ENCODE results near the gene CD3E. TPM values are rescaled to one million over a fixed set of nuclear protein-coding genes. Genes with fewer than 3 reads are reported as not detected.

CD3E gene
- total and polyA plus RNA-seq, 2 of the 13 experiments (the other 11 are each of a cell fraction or from before 2014, with no cell fraction given): not detected

- TF ChIP-seq, protein P1, sequence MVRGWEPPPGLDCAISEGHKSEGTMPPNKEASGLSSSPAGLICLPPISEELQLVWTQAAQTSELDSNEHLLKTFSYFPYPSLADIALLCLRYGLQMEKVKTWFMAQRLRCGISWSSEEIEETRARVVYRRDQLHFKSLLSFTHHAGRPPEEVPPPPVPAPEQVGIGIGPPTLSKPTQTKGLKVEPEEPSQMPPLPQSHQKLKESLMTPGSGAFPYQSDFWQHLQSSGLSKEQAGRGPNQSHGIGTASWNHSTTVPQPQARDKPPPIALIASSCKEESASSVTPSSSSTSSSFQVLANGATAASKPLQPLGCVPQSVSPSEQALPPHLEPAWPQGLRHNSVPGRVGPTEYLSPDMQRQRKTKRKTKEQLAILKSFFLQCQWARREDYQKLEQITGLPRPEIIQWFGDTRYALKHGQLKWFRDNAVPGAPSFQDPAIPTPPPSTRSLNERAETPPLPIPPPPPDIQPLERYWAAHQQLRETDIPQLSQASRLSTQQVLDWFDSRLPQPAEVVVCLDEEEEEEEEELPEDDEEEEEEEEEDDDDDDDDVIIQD (CRISPR knock-in tag; IDR thresholded peaks at IDR 0.05; ENCODE audit: low read depth): no peak
- TF ChIP-seq MTF1 (CRISPR knock-in tag; IDR thresholded peaks at IDR 0.05) (no peak), ZNF747 (CRISPR knock-in tag; IDR thresholded peaks at IDR 0.05; ENCODE audit: borderline replicate concordance) (no peak), SMC3 (IDR thresholded peaks at IDR 0.05; ENCODE audit: low read length) (no peak), ZNF280D (CRISPR knock-in tag; IDR thresholded peaks at IDR 0.05) (no peak), ZKSCAN1 (IDR thresholded peaks at IDR 0.05; ENCODE audit: low read length) (no peak), GTF2F1 (IDR thresholded peaks at IDR 0.05; ENCODE audit: low read length) (no peak), ZNF296 (CRISPR knock-in tag; conservative IDR thresholded peaks at IDR 0.05) (no peak), ZNF251 (CRISPR knock-in tag; IDR thresholded peaks at IDR 0.05) (no peak), ZNF33B (CRISPR knock-in tag; IDR thresholded peaks at IDR 0.05) (no peak)
- TF ChIP-seq, protein P2, sequence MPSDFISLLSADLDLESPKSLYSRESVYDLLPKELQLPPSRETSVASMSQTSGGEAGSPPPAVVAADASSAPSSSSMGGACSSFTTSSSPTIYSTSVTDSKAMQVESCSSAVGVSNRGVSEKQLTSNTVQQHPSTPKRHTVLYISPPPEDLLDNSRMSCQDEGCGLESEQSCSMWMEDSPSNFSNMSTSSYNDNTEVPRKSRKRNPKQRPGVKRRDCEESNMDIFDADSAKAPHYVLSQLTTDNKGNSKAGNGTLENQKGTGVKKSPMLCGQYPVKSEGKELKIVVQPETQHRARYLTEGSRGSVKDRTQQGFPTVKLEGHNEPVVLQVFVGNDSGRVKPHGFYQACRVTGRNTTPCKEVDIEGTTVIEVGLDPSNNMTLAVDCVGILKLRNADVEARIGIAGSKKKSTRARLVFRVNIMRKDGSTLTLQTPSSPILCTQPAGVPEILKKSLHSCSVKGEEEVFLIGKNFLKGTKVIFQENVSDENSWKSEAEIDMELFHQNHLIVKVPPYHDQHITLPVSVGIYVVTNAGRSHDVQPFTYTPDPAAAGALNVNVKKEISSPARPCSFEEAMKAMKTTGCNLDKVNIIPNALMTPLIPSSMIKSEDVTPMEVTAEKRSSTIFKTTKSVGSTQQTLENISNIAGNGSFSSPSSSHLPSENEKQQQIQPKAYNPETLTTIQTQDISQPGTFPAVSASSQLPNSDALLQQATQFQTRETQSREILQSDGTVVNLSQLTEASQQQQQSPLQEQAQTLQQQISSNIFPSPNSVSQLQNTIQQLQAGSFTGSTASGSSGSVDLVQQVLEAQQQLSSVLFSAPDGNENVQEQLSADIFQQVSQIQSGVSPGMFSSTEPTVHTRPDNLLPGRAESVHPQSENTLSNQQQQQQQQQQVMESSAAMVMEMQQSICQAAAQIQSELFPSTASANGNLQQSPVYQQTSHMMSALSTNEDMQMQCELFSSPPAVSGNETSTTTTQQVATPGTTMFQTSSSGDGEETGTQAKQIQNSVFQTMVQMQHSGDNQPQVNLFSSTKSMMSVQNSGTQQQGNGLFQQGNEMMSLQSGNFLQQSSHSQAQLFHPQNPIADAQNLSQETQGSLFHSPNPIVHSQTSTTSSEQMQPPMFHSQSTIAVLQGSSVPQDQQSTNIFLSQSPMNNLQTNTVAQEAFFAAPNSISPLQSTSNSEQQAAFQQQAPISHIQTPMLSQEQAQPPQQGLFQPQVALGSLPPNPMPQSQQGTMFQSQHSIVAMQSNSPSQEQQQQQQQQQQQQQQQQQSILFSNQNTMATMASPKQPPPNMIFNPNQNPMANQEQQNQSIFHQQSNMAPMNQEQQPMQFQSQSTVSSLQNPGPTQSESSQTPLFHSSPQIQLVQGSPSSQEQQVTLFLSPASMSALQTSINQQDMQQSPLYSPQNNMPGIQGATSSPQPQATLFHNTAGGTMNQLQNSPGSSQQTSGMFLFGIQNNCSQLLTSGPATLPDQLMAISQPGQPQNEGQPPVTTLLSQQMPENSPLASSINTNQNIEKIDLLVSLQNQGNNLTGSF (CRISPR knock-in tag; IDR thresholded peaks at IDR 0.05): no peak
Observed at GRCh38 chr11:118341815-118342489, 37.4 kb downstream of the CD3E start (continued).
